ENCODE data around the gene NKAIN1. TPM values are rescaled to one million over a fixed set of nuclear protein-coding genes. Genes with fewer than 3 reads are reported as not detected.

NKAIN1 gene
- total RNA-seq, 1 donor from 2014 or later = 263 TPM

DNA sequence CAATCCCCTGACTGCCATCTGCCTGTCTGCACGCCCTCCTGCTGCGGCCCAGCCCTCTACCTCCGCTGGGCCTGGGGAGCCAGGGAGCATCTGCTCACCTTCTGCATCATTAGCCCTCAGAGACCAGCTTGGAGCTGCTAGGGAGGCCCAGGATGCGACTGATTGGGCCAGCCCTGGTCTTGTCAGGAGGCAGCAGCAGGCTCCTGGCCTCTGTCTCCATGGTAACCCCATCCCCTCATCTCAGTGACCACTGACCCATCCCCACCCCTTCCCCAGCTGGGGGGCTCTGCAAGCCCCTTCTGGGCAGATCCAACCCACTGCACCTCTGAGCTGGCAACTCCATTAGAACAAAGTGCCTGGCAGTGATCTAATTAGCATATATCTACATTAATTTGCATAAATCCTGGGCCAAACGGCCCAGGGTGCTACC is 37.7 kb downstream of the NKAIN1 start:
- Mint-ChIP-seq H3K4me1 (ENCODE audit: low read depth, unreplicated experiment) (peaks cover 44% of the 10 kb centered on the region), H3K36me3 (ENCODE audit: unreplicated experiment) (no peaks in the 10 kb centered on the region), H3K9me3 (ENCODE audit: unreplicated experiment) (peaks cover 35% of the 10 kb centered on the region), H3K27ac (ENCODE audit: unreplicated experiment) (peak overlapping the region; percentile 99), H3K4me3 (ENCODE audit: unreplicated experiment) (peak overlapping the region; percentile 75), H3K27me3 (ENCODE audit: unreplicated experiment) (peaks cover 29% of the 10 kb centered on the region)
- TF ChIP-seq, protein P1, sequence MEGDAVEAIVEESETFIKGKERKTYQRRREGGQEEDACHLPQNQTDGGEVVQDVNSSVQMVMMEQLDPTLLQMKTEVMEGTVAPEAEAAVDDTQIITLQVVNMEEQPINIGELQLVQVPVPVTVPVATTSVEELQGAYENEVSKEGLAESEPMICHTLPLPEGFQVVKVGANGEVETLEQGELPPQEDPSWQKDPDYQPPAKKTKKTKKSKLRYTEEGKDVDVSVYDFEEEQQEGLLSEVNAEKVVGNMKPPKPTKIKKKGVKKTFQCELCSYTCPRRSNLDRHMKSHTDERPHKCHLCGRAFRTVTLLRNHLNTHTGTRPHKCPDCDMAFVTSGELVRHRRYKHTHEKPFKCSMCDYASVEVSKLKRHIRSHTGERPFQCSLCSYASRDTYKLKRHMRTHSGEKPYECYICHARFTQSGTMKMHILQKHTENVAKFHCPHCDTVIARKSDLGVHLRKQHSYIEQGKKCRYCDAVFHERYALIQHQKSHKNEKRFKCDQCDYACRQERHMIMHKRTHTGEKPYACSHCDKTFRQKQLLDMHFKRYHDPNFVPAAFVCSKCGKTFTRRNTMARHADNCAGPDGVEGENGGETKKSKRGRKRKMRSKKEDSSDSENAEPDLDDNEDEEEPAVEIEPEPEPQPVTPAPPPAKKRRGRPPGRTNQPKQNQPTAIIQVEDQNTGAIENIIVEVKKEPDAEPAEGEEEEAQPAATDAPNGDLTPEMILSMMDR (IDR thresholded peaks at IDR 0.05; ENCODE audit: partially characterized antibody, unreplicated experiment) = no peak
- peak; percentile 89 for DNase-seq

DNA sequence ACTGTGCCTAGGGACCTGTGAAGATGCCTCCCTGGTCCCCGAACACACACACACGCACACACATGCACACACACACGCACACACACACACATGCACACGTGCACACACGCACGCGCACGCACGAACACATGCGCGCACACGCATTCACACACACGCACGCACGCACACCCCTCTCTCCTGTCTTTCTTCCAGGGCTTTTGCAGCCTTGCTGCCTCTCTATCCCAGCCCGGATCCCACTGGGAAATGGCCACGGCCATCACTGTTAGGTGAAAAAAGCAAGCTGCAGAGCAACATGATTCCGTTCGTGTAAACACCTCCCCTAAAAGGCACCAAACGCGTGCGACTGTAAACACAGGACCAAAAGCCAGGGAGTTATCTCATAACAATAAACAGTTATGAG is 39.7 kb downstream of the NKAIN1 start:
- TF ChIP-seq, protein P1 (IDR thresholded peaks at IDR 0.05; ENCODE audit: partially characterized antibody, unreplicated experiment) = no peak
- Mint-ChIP-seq H3K4me1 (ENCODE audit: low read depth, unreplicated experiment) (peaks cover 47% of the 10 kb centered on the region), H3K4me3 (ENCODE audit: unreplicated experiment) (peak overlapping the region; percentile 79), H3K36me3 (ENCODE audit: unreplicated experiment) (no peaks in the 10 kb centered on the region), H3K9me3 (ENCODE audit: unreplicated experiment) (peaks cover 37% of the 10 kb centered on the region), H3K27ac (ENCODE audit: unreplicated experiment) (peak overlapping the region; percentile 99), H3K27me3 (ENCODE audit: unreplicated experiment) (peaks cover 35% of the 10 kb centered on the region)
- peak; percentile 77 for DNase-seq

DNA sequence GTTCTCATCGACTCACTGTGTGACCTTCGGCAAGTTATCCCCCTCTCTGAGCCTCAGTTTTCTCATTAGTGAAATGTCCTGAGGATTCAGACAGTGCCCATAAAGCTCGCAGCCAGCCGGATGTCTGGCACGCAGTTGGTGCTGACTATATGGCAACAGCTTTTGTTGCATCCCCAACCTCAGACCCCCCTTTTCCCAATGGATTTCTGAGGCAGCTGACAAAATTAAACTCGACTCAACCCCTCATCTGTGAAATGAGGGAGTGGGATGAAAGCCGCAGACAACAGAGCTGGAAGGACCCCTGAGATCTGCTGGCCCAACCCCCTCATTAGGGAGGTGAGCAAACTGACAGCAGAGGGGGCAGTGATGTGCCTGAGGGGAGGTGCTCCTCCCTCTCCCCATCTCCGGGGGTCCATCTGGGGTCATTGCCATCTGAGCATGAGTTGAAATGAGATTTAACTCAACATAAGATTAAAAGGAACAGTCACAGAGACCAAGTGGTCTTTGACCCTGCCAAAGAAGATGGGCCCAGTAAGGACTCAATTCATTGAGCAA is 40.4 kb downstream of the NKAIN1 start:
- peak; percentile 71 for DNase-seq
- no peaks in the 10 kb centered on the region for H3K36me3 Mint-ChIP-seq (ENCODE audit: unreplicated experiment)

DNA sequence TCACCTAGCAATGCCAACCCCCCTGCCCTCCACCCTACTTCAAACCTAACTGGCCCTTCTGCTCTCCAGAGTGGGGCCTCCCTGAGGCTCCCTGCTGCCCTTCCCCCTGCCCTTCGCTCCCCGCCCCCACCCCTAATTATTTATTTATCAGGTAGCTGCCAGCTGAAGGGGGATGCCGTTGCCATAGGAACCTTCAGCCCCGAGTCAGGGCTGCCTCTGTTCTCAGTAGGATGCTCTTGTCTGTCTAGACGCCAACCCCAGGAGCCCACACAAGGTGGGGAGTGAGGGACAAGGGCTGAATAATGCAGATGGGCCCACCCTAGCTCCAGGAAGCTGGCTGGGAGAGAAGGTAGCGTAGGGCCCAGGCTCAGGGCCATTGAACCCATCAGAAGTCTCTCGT is 41.1 kb downstream of the NKAIN1 start:
- peaks cover 49% of the 10 kb centered on the region for H3K4me1 Mint-ChIP-seq (ENCODE audit: low read depth, unreplicated experiment)
- peaks cover 36% of the 10 kb centered on the region for H3K9me3 Mint-ChIP-seq (ENCODE audit: unreplicated experiment)
- TF ChIP-seq, protein P1 (IDR thresholded peaks at IDR 0.05; ENCODE audit: partially characterized antibody, unreplicated experiment) = no peak
- peaks cover 39% of the 10 kb centered on the region for H3K27me3 Mint-ChIP-seq (ENCODE audit: unreplicated experiment)
- H3K27ac Mint-ChIP-seq (ENCODE audit: unreplicated experiment) = peak overlapping the region; percentile 99
- H3K4me3 Mint-ChIP-seq (ENCODE audit: unreplicated experiment) = peak overlapping the region; percentile 79
- no peaks in the 10 kb centered on the region for H3K36me3 Mint-ChIP-seq (ENCODE audit: unreplicated experiment)
- no peak for DNase-seq

More for the DNA sequence above, 40.4 kb downstream of the NKAIN1 start:
- peaks cover 36% of the 10 kb centered on the region for H3K9me3 Mint-ChIP-seq (ENCODE audit: unreplicated experiment)
- peak overlapping the region; percentile 99 for H3K27ac Mint-ChIP-seq (ENCODE audit: unreplicated experiment)
- peak overlapping the region; percentile 79 for H3K4me3 Mint-ChIP-seq (ENCODE audit: unreplicated experiment)
- H3K27me3 Mint-ChIP-seq (ENCODE audit: unreplicated experiment) = peaks cover 35% of the 10 kb centered on the region
- H3K4me1 Mint-ChIP-seq (ENCODE audit: low read depth, unreplicated experiment) = peaks cover 46% of the 10 kb centered on the region
- TF ChIP-seq, protein P1 (IDR thresholded peaks at IDR 0.05; ENCODE audit: partially characterized antibody, unreplicated experiment) = no peak

DNA sequence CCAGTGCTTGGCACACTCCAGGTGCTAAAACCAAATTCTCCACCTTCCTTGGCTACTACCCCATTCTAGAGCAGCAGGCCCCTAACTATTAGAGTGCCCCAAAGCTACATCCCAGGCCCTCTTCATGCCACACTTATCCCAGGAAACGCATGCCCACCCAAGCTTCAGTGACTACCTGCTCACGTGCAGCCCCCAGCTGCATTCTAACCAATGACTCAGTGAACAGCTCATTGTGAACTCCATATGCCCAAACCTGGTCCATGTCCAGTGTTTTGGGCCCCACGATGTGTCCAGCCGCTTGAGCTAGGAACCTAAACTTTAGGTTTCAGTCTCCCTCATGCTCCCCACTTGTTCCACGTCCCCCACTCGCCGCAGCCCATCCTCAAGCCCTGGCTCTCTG is 41.5 kb downstream of the NKAIN1 start:
- peak overlapping the region; percentile 79 for H3K4me3 Mint-ChIP-seq (ENCODE audit: unreplicated experiment)
- peak overlapping the region; percentile 99 for H3K27ac Mint-ChIP-seq (ENCODE audit: unreplicated experiment)
- peaks cover 37% of the 10 kb centered on the region for H3K27me3 Mint-ChIP-seq (ENCODE audit: unreplicated experiment)
- no peaks in the 10 kb centered on the region for H3K36me3 Mint-ChIP-seq (ENCODE audit: unreplicated experiment)
- DNase-seq = no peak
- TF ChIP-seq, protein P1 (IDR thresholded peaks at IDR 0.05; ENCODE audit: partially characterized antibody, unreplicated experiment) = no peak
- H3K9me3 Mint-ChIP-seq (ENCODE audit: unreplicated experiment) = peaks cover 35% of the 10 kb centered on the region
- peaks cover 46% of the 10 kb centered on the region for H3K4me1 Mint-ChIP-seq (ENCODE audit: low read depth, unreplicated experiment)
